Activated T-cell treated with anti-CD3 and anti-CD28 coated beads, Interleukin-2, amount 50 U/mL, for 24 hours (primary cell): ENCODE results near the gene CHURC1.

ENCODE experiments used
- DNase-seq: peaks from one replicate; pipeline ENCODE4 v3.0.0-alpha.2; 2020
- H3K27ac Mint-ChIP-seq: 2 replicates; pipeline ENCODE4 v1.8.0; 2020; ENCODE audit warnings: mild to moderate bottlenecking, mixed read lengths
- H3K27me3 Mint-ChIP-seq: 2 replicates; pipeline ENCODE4 v1.8.0; 2020; ENCODE audit warnings: mixed read lengths
- H3K36me3 Mint-ChIP-seq: 2 replicates; pipeline ENCODE4 v1.8.0; 2020; ENCODE audit warnings: low read depth, mixed read lengths
- H3K4me1 Mint-ChIP-seq: 2 replicates; pipeline ENCODE4 v1.8.0; 2020; ENCODE audit warnings: low read depth, mixed read lengths
- H3K4me3 Mint-ChIP-seq: 2 replicates; pipeline ENCODE4 v1.8.0; 2020; ENCODE audit warnings: mild to moderate bottlenecking, moderate library complexity, mixed read lengths
- H3K9me3 Mint-ChIP-seq: 2 replicates; pipeline ENCODE4 v1.8.0; 2020; ENCODE audit warnings: mixed read lengths

The CHURC1 gene

GRCh38 chr14:64968651-64969050 is 54.4 kb downstream of the CHURC1 start:
- H3K27ac Mint-ChIP-seq, result no peak overlapping the region
- H3K4me1 Mint-ChIP-seq, result peaks cover 15% of the 10 kb centered on the region
- no peak for DNase-seq
- no peaks in the 10 kb centered on the region for H3K27me3 Mint-ChIP-seq
- H3K9me3 Mint-ChIP-seq, result no peaks in the 10 kb centered on the region
- no peaks in the 10 kb centered on the region for H3K36me3 Mint-ChIP-seq
- no peak overlapping the region for H3K4me3 Mint-ChIP-seq

GRCh38 chr14:64970041-64970440 is 55.8 kb downstream of the CHURC1 start:
- H3K9me3 Mint-ChIP-seq, result no peaks in the 10 kb centered on the region
- no peaks in the 10 kb centered on the region for H3K27me3 Mint-ChIP-seq
- DNase-seq, result no peak
- no peaks in the 10 kb centered on the region for H3K36me3 Mint-ChIP-seq
- H3K4me1 Mint-ChIP-seq, result peaks cover 15% of the 10 kb centered on the region
- no peak overlapping the region for H3K4me3 Mint-ChIP-seq
- H3K27ac Mint-ChIP-seq, result no peak overlapping the region

- H3K27me3 Mint-ChIP-seq, result no peaks in the 10 kb centered on the region
- DNase-seq, result peak; percentile 39
- peak overlapping the region; percentile 75 for H3K4me3 Mint-ChIP-seq
- H3K4me1 Mint-ChIP-seq, result peaks cover 15% of the 10 kb centered on the region
- no peaks in the 10 kb centered on the region for H3K36me3 Mint-ChIP-seq
- H3K9me3 Mint-ChIP-seq, result no peaks in the 10 kb centered on the region
- H3K27ac Mint-ChIP-seq, result peak overlapping the region; percentile 72
These were observed 56.7 kb downstream of the CHURC1 start for GRCh38 chr14:64970776-64971477.

GRCh38 chr14:64971491-64971942 is 57.3 kb downstream of the CHURC1 start:
- H3K27ac Mint-ChIP-seq, result peak overlapping the region; percentile 72
- peaks cover 15% of the 10 kb centered on the region for H3K4me1 Mint-ChIP-seq
- no peaks in the 10 kb centered on the region for H3K27me3 Mint-ChIP-seq
- no peak for DNase-seq
- no peaks in the 10 kb centered on the region for H3K36me3 Mint-ChIP-seq
- peak overlapping the region; percentile 75 for H3K4me3 Mint-ChIP-seq
- no peaks in the 10 kb centered on the region for H3K9me3 Mint-ChIP-seq

GRCh38 chr14:64971943-64972791 is 57.9 kb downstream of the CHURC1 start, which contains the start of gene RAB15:
TSS of gene RAB15 (minus strand) at chr14:64972336. CDS start at chr14:64972076, 260 bp downstream.
- H3K4me3 Mint-ChIP-seq, result peak within 1 kb of the TSS; percentile 79
- peak within 1 kb of the TSS; percentile 75 for H3K27ac Mint-ChIP-seq
- no peaks in the 10 kb centered on the region for H3K27me3 Mint-ChIP-seq

GRCh38 chr14:64973026-64973442 is 58.8 kb downstream of the CHURC1 start:
- Mint-ChIP-seq H3K27ac (no peak overlapping the region), H3K9me3 (no peaks in the 10 kb centered on the region), H3K27me3 (no peaks in the 10 kb centered on the region), H3K36me3 (no peaks in the 10 kb centered on the region), H3K4me3 (peak overlapping the region; percentile 79), H3K4me1 (peaks cover 15% of the 10 kb centered on the region)
- no peak for DNase-seq

More at GRCh38 chr14:64971943-64972791, 57.9 kb downstream of the CHURC1 start, which contains the start of gene RAB15:
- peak; percentile 65 for DNase-seq
- no peaks in the 10 kb centered on the region for H3K36me3 Mint-ChIP-seq
- peaks cover 15% of the 10 kb centered on the region for H3K4me1 Mint-ChIP-seq
- no peaks in the 10 kb centered on the region for H3K9me3 Mint-ChIP-seq

GRCh38 chr14:64973826-64974225 is 59.6 kb downstream of the CHURC1 start:
- no peaks in the 10 kb centered on the region for H3K27me3 Mint-ChIP-seq
- H3K36me3 Mint-ChIP-seq, result no peaks in the 10 kb centered on the region
- H3K27ac Mint-ChIP-seq, result no peak overlapping the region
- H3K4me3 Mint-ChIP-seq, result no peak overlapping the region
- H3K9me3 Mint-ChIP-seq, result no peaks in the 10 kb centered on the region
- peaks cover 15% of the 10 kb centered on the region for H3K4me1 Mint-ChIP-seq
- no peak for DNase-seq

GRCh38 chr14:64974563-64974962 is 60.3 kb downstream of the CHURC1 start:
- no peaks in the 10 kb centered on the region for H3K9me3 Mint-ChIP-seq
- no peak overlapping the region for H3K4me3 Mint-ChIP-seq
- DNase-seq, result no peak
- peaks cover 15% of the 10 kb centered on the region for H3K4me1 Mint-ChIP-seq
- no peaks in the 10 kb centered on the region for H3K36me3 Mint-ChIP-seq
- H3K27me3 Mint-ChIP-seq, result no peaks in the 10 kb centered on the region
- no peak overlapping the region for H3K27ac Mint-ChIP-seq

- no peaks in the 10 kb centered on the region for H3K36me3 Mint-ChIP-seq
- no peaks in the 10 kb centered on the region for H3K9me3 Mint-ChIP-seq
- H3K27ac Mint-ChIP-seq, result no peak overlapping the region
- no peak overlapping the region for H3K4me3 Mint-ChIP-seq
- H3K4me1 Mint-ChIP-seq, result peaks cover 4% of the 10 kb centered on the region
- no peak for DNase-seq
- no peaks in the 10 kb centered on the region for H3K27me3 Mint-ChIP-seq
These were observed 65.2 kb downstream of the CHURC1 start for GRCh38 chr14:64979336-64980074.

GRCh38 chr14:64983439-64984310 is 69.4 kb downstream of the CHURC1 start:
- no peak for DNase-seq
- Mint-ChIP-seq H3K27me3 (no peaks in the 10 kb centered on the region), H3K4me3 (peak overlapping the region; percentile 57), H3K36me3 (peaks cover 13% of the 10 kb centered on the region), H3K27ac (no peak overlapping the region), H3K4me1 (peaks cover 19% of the 10 kb centered on the region), H3K9me3 (no peaks in the 10 kb centered on the region)
